Measurements from ENCODE around the gene CDC14C. TPM values are rescaled to one million over a fixed set of nuclear protein-coding genes. Genes with fewer than 3 reads are reported as not detected.

Gene CDC14C
- total RNA-seq, 4 donors from 2014 or later, result not detected

- H3K36me3 ChIP-seq, result no peaks in the 10 kb centered on the region
- intact Hi-C loops (cut with DNase I), result no loop called here
- DNase-seq (ENCODE audit: extremely low spot score), result no peak
- 88% methylated on average over 2 of the region's 2 CpGs for WGBS
- TF ChIP-seq CTCF (IDR thresholded peaks at IDR 0.05), result no peak
- no peak for TF ChIP-seq EP300 (IDR thresholded peaks at IDR 0.05)
- no peak for TF ChIP-seq POLR2A (IDR thresholded peaks at IDR 0.05; ENCODE audit: low read depth)
- TF ChIP-seq POLR2AphosphoS5 (IDR thresholded peaks at IDR 0.05), result no peak
- H3K27me3 ChIP-seq, result no peaks in the 10 kb centered on the region
- no peaks in the 10 kb centered on the region for H3K4me1 ChIP-seq
- no peak overlapping the region for H3K4me3 ChIP-seq
- no peaks in the 10 kb centered on the region for H3K9me3 ChIP-seq
- no peak overlapping the region for H3K27ac ChIP-seq (replicated peaks in 1 of 4)
Observed at GRCh38 chr7:48932126-48932910, 8.0 kb downstream of the CDC14C start.

DNA sequence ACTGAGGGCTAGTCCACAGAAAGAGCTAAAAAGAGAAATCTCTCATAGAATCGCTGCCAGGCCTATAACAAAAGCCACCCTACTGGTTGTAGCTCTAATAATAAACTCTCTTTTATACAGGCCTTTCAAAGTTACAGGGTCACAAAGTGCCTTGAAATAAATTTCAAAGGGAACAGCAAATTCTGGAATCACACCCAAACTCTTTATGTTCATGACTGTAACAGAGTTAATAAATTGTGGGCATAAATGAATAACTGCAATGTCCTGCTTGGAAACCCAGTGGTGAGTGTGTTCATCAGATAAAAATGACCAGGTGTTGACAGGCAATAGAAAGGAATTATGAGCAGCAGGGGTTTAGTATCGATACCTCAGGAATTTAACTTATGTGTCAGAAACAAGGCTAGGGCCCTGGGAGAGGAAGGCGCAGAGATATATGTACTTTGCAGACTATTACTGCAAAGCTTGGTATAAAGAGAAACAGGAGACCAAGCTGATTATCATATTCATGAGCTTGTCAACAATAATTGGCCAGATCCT, 9.3 kb downstream of the CDC14C start:
- H3K9me3 ChIP-seq, result no peaks in the 10 kb centered on the region
- intact Hi-C loops (cut with DNase I), result no loop called here
- no peak for DNase-seq (ENCODE audit: extremely low spot score)
- no peaks in the 10 kb centered on the region for H3K27me3 ChIP-seq
- peaks cover 0 to 6% (median 2%) of the 10 kb centered on the region in 4 donors for H3K4me1 ChIP-seq
- no peaks in the 10 kb centered on the region for H3K36me3 ChIP-seq
- WGBS, result 73% methylated on average over 3 of the region's 3 CpGs
- TF ChIP-seq EP300 (IDR thresholded peaks at IDR 0.05) (no peak), POLR2AphosphoS5 (IDR thresholded peaks at IDR 0.05) (no peak)
- no peak overlapping the region for H3K27ac ChIP-seq (replicated peaks in 1 of 4)
- H3K4me3 ChIP-seq, result no peak overlapping the region

DNA sequence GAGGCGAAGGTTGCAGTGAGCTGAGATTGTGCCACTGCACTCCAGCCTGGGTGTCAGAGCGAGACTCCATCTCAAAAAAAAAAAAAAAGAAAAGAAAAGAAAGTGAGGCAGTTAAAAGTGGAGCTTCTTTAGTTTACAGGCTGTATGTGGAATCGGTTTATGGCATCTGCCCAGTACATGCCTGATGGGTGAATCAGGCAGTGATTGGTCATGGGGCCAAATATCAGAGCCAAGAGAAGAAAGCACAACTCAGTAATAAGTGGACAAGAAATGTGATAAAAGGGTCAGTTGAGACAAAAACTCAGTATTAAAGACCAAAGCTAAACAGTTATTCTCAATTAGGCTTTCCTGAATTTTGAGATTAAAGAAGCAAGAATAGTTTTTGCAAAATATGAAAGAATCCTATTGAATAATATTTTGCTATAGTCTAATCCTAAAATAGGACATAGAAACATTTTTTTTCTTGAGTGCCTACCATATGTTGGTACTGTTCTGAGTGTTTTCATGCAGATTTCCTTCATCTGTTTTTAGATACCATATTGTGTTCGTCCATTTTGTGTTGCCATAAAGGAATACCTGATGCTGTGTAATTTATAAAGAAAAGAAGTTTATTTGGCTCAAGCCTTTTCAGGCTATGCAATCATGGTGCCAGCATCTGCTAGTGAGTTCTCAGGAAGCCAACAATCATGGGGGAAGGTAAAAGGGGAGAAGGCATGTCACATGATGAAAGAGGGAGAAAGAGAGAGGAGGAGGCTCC, 14.4 kb downstream of the CDC14C start:
- Histone ChIP-seq H3K4me1 (peaks cover 0 to 10% (median 3%) of the 10 kb centered on the region in 4 donors), H3K36me3 (no peaks in the 10 kb centered on the region), H3K4me3 (no peak overlapping the region), H3K27me3 (no peaks in the 10 kb centered on the region), H3K27ac (replicated peaks in 1 of 4) (no peak overlapping the region), H3K9me3 (no peaks in the 10 kb centered on the region)
- intact Hi-C loops (cut with DNase I), result no loop called here
- 61% methylated on average over 4 of the region's 4 CpGs for WGBS
- TF ChIP-seq POLR2A (IDR thresholded peaks at IDR 0.05; ENCODE audit: low read depth) (no peak), EP300 (IDR thresholded peaks at IDR 0.05) (no peak), POLR2AphosphoS5 (IDR thresholded peaks at IDR 0.05) (no peak), CTCF (IDR thresholded peaks at IDR 0.05) (no peak)
- DNase-seq (ENCODE audit: extremely low spot score), result no peak

DNA sequence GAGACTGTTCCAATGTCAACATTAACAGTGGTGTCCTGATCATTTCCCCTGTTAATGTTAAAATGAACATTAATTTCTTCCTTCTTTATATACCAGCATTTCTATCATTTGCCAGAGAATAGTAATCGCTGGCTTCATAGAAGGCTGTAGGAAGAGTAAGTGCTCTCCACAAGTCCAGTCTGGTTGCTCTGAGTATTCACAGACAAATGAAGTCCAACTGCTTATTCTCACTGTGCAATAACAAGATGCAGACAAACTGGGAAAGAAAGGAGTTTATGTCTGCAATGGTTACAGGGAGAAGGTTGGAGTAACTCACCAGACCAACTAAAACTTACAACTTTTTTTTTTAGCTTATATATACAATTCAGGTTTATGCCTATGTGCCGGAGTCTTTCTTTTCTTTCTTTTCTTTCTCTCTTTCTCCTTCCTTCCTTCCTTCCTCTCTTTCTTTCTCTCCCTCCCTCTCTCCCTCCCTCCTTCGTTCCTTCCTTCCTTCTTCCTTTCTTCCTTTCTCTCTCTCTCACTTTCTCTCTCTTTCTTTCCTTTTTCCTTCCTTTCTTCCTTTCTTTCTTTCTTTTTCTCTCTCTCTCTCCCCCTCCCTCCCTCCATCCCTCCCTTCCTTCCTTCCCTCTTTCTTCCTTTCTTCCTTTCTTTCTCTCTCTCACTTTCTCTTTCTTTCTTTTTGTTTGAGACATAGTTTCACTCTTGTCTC, 19.1 kb downstream of the CDC14C start:
- 60% methylated on average over 3 of the region's 3 CpGs for WGBS
- no peak for DNase-seq (ENCODE audit: extremely low spot score)

More for the DNA sequence above, 19.1 kb downstream of the CDC14C start:
- H3K4me1 ChIP-seq, result peaks cover 0 to 7% (median 1%) of the 10 kb centered on the region in 4 donors
- peaks cover 0 to 2% (median 0%) of the 10 kb centered on the region in 4 donors for H3K9me3 ChIP-seq
- H3K36me3 ChIP-seq, result no peaks in the 10 kb centered on the region
- TF ChIP-seq POLR2A (IDR thresholded peaks at IDR 0.05; ENCODE audit: low read depth) (no peak), EP300 (IDR thresholded peaks at IDR 0.05) (no peak), CTCF (IDR thresholded peaks at IDR 0.05) (no peak), POLR2AphosphoS5 (IDR thresholded peaks at IDR 0.05) (no peak)
- no peak overlapping the region for H3K4me3 ChIP-seq
- no peaks in the 10 kb centered on the region for H3K27me3 ChIP-seq
- H3K27ac ChIP-seq (replicated peaks in 1 of 4), result no peak overlapping the region
- intact Hi-C loops (cut with DNase I), result no loop called here

All from esophagus muscularis mucosa (tissue), 4 donors.